Heart right ventricle (tissue), 16 donors: Measurements from ENCODE around the gene MCCD1. TPM values are rescaled to one million over a fixed set of nuclear protein-coding genes. Genes with fewer than 3 reads are reported as not detected.

Source experiments
- ATAC-seq, 8 donors: fragments of 200-7000 bp; cut with Tn5 transposase; one replicate each; pipeline ENCODE4 v1.9.1; 2020; ENCODE audit warnings: mild to moderate bottlenecking in 8 of 8, moderate library complexity in 8 of 8, moderate number of reproducible peaks in 1 of 8
- DNase-seq, 2 donors: peaks; one replicate each; pipeline ENCODE4 v3.0.0-alpha.2; 2020
- H3K27ac ChIP-seq, 10 donors: fragments of 200-600 bp; sonication (generic) in 2 of 10; one replicate each; pipeline versions ENCODE4 v1.5.0 to v1.8.0; 2020 to 2022; ENCODE audit warnings: mild to moderate bottlenecking in 3 of 10
- H3K27me3 ChIP-seq, 7 donors: fragments of 200-600 bp; one replicate each; pipeline ENCODE4 v1.8.0; 2021 to 2022; ENCODE audit warnings: mild to moderate bottlenecking in 2 of 7
- H3K36me3 ChIP-seq, 9 donors: fragments of 200-600 bp; sonication (generic) in 1 of 9; one replicate each; pipeline versions ENCODE4 v1.5.0 to v1.8.0; 2020 to 2022; ENCODE audit warnings: mild to moderate bottlenecking in 2 of 9
- H3K4me1 ChIP-seq, 9 donors: fragments of 200-600 bp; sonication (generic) in 1 of 9; one replicate each; pipeline versions ENCODE4 v1.5.0 to v1.8.0; 2020 to 2022; ENCODE audit warnings: mild to moderate bottlenecking in 4 of 9
- H3K4me3 ChIP-seq, 10 donors: fragments of 200-600 bp; sonication (generic) in 2 of 10; one replicate each; pipeline versions ENCODE4 v1.5.0 to v1.8.0; 2020 to 2022; ENCODE audit warnings: mild to moderate bottlenecking in 7 of 10, moderate library complexity in 2 of 10
- H3K9me3 ChIP-seq, 11 donors: fragments of 200-600 bp in 10 of 11; sonication (generic) in 2 of 11; one replicate each; pipeline versions ENCODE4 v1.5.0 to v1.8.0; 2013 to 2022; ENCODE audit warnings: mild to moderate bottlenecking in 2 of 11, control low read depth in 1 of 11, moderate library complexity in 1 of 11
- WGBS, 2 donors: extraction: QIAGEN DNeasy Blood & Tissue Kit; methylation state at CpG; one replicate each; pipeline ENCODE4 v1.1.7; 2013; ENCODE audit warnings: inconsistent platforms in 1 of 2; 5-methylcytosine and 5-hydroxymethylcytosine counted together
- intact Hi-C, 10 donors: fragments of 100-400 bp; cut with DNase I; formaldehyde crosslinking; loops; one replicate each; pipeline versions ENCODE4 v1.11.1 to v1.14.2; 2022
- polyA plus RNA-seq, 2 donors: library from polyadenylated mRNA; stranded (reverse); fragments of 200-250 nt; gene quantifications; one replicate each; pipeline ENCODE4 v1.2.3, GENCODE V29; 2013
- total RNA-seq, 10 donors: library from RNA; stranded (reverse); fragmentation: NEBNext Ultra II Directional in 3 of 10; extraction: Animal tissue kit (Norgen Biotek cat#: 25700) in 3 of 10; gene quantifications; one replicate each; pipeline versions ENCODE4 v1.2.1 to v1.2.4, GENCODE V29; 2021 to 2023
- TF ChIP-seq, protein P1 (sequence below), 9 donors: fragments of 200-600 bp; sonication (generic) in 2 of 9; IDR thresholded peaks; one replicate each; pipeline versions ENCODE4 v1.5.0 to v1.8.0; 2021 to 2022; ENCODE audit warnings: antibody characterized with exemption in 9 of 9, mild to moderate bottlenecking in 5 of 9, moderate library complexity in 1 of 9
- donor health status: Arrhythmogenic right ventricular cardiomyopathy.
- donor health status: ischemic (EF 13 %, LVEDD 7.1; RV severe dilation, severe dysfunction).
- donor health status: healthy with polysubstance abuse.
- donor health status: DM: no; HTN: yes; CAD: no.
- donor health status: DM: no; HTN: no; CAD: no.
- donor health status: ischemic (EF 25% LVEDD 6.9; RV normal size, moderate dysfunction).
- donor health status: ischemic (EF 25% LVEDD 5.7; RV mildly dilated, moderate dysfunction).
- donor health status: healthy.
- donor health status: DM: yes; HTN: yes; CAD: no.
- donor health status: Ischemic cardiomyopathy.
- donor health status: ischemic (EF 35%, LVEDD 5.7; RV mildly dilated, moderate dysfunction).
- donor health status: nonischemic (EF 11% LVEDD 7.7; RV severe dilation, severe dysfunction).
- donor health status: DM: yes; HTN: yes; CAD: no.
- donor health status: PGD.
- donor health status: ischemic (EF 29% LVEDD 5.4; RV normal size, mild dysfunction).
- donor health status: nonischemic (EF 23%, LVEDD 6.1; RV moderate dilation, normal function).

MCCD1 gene
- total and polyA plus RNA-seq, 12 donors, result not detected

DNA sequence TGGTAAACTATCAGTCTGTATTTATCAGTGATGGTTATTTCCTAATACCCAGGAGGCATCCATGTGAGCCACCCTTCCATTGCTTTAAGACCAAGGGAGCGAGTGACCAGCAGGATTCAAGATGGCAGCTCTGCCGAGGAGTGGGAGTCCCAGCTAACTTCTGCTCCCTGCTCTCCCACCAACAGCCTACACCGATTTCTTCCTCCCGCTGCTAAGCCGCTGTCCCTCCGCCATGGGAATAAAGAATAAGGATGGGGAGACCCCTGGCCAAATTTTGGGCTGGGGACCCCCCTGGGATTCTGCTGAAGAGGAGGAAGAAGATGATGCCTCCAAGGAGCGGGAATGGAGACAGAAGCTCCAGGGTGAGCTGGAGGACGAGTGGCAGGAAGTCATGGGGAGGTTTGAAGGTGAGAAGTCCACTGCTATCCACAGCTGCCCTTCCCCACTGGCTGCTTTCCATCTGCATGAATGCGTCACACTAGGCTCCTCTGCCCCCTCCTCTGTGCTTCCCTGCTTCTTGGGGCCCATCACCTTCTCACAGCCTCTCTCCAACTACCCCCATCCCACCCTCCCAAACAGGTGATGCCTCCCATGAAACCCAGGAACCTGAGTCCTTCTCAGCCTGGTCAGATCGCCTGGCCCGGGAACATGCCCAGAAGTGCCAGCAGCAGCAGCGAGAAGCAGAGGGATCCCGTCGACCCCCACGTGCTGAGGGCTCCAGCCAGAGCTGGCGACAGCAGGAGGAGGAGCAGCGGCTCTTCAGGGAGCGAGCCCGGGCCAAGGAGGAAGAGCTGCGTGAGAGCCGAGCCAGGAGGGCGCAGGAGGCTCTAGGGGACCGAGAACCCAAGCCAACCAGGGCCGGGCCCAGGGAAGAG is 28.9 kb downstream of the MCCD1 start:
- 56 to 58% methylated on average over 24 of the region's 24 CpGs for WGBS, 2 donors
- peak in 1 of 8 donors; percentile 13 for ATAC-seq
- DNase-seq, result no peak
- H3K4me3 ChIP-seq, result peak overlapping the region in 3 of 10 donors; percentile 11 to 33 (median 12)
- H3K36me3 ChIP-seq, result peaks cover 5 to 68% (median 15%) of the 10 kb centered on the region in 9 donors
- intact Hi-C loops, result no loop called here
- TF ChIP-seq, protein P1, sequence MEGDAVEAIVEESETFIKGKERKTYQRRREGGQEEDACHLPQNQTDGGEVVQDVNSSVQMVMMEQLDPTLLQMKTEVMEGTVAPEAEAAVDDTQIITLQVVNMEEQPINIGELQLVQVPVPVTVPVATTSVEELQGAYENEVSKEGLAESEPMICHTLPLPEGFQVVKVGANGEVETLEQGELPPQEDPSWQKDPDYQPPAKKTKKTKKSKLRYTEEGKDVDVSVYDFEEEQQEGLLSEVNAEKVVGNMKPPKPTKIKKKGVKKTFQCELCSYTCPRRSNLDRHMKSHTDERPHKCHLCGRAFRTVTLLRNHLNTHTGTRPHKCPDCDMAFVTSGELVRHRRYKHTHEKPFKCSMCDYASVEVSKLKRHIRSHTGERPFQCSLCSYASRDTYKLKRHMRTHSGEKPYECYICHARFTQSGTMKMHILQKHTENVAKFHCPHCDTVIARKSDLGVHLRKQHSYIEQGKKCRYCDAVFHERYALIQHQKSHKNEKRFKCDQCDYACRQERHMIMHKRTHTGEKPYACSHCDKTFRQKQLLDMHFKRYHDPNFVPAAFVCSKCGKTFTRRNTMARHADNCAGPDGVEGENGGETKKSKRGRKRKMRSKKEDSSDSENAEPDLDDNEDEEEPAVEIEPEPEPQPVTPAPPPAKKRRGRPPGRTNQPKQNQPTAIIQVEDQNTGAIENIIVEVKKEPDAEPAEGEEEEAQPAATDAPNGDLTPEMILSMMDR (IDR thresholded peaks at IDR 0.05), result no peak
- H3K27me3 ChIP-seq, result no peaks in the 10 kb centered on the region
- peak overlapping the region in 9 of 10 donors; percentile 73 to 91 (median 82) for H3K27ac ChIP-seq
- peaks cover 20 to 74% (median 40%) of the 10 kb centered on the region in 9 donors for H3K4me1 ChIP-seq
- no peaks in the 10 kb centered on the region for H3K9me3 ChIP-seq

DNA sequence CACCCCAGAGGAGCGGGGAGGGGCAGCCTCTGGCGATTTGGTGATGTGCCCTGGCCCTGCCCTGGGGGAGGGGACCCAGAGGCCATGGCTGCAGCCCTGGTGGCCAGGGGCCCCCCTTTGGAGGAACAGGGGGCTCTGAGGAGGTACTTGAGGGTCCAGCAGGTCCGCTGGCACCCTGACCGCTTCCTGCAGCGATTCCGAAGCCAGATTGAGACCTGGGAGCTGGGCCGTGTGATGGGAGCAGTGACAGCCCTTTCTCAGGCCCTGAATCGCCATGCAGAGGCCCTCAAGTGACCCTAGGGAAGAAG is 29.5 kb downstream of the MCCD1 start:
- no peak for DNase-seq
- H3K36me3 ChIP-seq, result peaks cover 5 to 63% (median 15%) of the 10 kb centered on the region in 9 donors
- TF ChIP-seq, protein P1 (IDR thresholded peaks at IDR 0.05), result no peak
- no peaks in the 10 kb centered on the region for H3K9me3 ChIP-seq
- intact Hi-C loops, result no loop called here
- ATAC-seq, result no peak
- peak overlapping the region in 9 of 10 donors; percentile 73 to 91 (median 82) for H3K27ac ChIP-seq
- peaks cover 20 to 77% (median 40%) of the 10 kb centered on the region in 9 donors for H3K4me1 ChIP-seq
- peak overlapping the region in 3 of 10 donors; percentile 11 to 33 (median 12) for H3K4me3 ChIP-seq
- no peaks in the 10 kb centered on the region for H3K27me3 ChIP-seq
- WGBS, 2 donors, result 75 to 79% methylated on average over 8 of the region's 8 CpGs

DNA sequence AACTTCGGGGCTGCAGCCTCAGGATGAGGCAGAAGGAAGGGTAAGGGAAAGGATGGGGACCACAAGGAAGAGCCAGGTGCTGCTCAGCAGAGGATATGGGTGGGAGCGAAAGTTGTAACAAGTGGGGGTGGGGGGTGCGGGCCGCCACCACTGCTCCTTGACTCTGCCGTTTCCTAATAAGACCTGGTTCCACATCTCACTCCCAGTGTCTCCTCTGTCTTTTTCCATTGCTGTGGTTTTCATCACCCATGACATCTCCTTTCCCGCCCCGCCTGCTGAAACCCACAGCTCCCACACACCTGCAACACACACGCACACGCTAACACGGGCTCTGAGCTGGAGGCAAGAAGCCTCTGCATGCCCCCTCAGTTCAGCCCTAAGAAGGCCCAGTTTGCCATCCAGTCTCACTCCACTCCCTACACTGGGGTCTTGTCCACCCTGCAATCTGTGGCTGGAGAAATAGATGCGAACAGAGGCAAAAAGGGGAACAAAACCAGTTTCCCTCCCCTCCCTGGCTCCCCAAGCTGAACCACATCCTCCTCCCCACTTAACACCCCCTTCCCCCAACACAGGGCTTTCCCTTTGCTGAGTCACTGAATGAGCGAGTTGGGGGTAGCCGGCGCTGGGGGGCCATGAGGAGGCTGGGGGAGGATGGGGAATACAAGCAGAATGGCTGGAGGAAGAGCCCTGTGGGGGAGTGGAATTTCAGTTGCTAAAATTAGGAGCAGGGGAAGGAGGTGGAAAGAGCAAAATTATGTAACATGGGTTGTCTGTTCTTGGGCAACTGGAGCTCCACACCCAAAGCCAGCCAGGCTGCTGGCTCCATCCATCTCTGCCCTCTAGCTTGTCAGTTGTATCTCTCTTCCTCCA is 30.1 kb downstream of the MCCD1 start:
- H3K27me3 ChIP-seq, result no peaks in the 10 kb centered on the region
- peaks cover 20 to 81% (median 40%) of the 10 kb centered on the region in 9 donors for H3K4me1 ChIP-seq
- no peaks in the 10 kb centered on the region for H3K9me3 ChIP-seq
- ATAC-seq (peak; percentile 23 to 59 (median 54)), DNase-seq (no peak)
- H3K27ac ChIP-seq, result peak overlapping the region; percentile 27 to 91 (median 80)
- peak overlapping the region in 2 of 10 donors; percentile 12 to 33 for H3K4me3 ChIP-seq
- intact Hi-C loops, result no loop called here
- WGBS, 2 donors, result 64 to 68% methylated on average over 14 of the region's 14 CpGs
- H3K36me3 ChIP-seq, result peaks cover 5 to 57% (median 15%) of the 10 kb centered on the region in 9 donors
- TF ChIP-seq, protein P1 (IDR thresholded peaks at IDR 0.05), result no peak

DNA sequence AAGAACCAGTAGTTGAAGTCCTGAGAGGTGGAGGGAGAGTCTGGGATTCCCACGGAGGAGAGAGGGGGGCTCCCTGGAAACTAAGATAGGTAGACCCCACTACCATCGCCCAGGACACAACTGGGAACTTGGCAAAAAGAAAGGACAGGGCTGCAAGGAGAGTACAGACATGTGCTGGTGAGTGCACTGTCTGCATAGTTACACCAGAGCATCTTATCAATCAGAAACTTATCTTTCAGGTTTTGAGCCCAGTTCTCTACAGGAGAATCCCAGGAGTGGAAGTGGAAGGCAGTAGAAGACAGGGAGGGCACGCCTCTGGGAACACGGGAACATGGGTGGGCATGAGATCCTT is 30.8 kb downstream of the MCCD1 start:
- Histone ChIP-seq H3K4me3 (peak overlapping the region in 1 of 10 donors; percentile 33), H3K4me1 (peaks cover 20 to 83% (median 40%) of the 10 kb centered on the region in 9 donors), H3K36me3 (peaks cover 5 to 50% (median 15%) of the 10 kb centered on the region in 9 donors), H3K9me3 (no peaks in the 10 kb centered on the region), H3K27ac (peak overlapping the region; percentile 27 to 91 (median 80)), H3K27me3 (no peaks in the 10 kb centered on the region)
- WGBS, 2 donors, result 47 to 67% methylated on average over 4 of the region's 4 CpGs
- no peak for DNase-seq
- peak in 2 of 8 donors; percentile 1 to 2 for ATAC-seq
- TF ChIP-seq, protein P1 (IDR thresholded peaks at IDR 0.05), result no peak
- intact Hi-C loops, result no loop called here
